ENCODE data around the gene APC2.

APC2 gene

DNA sequence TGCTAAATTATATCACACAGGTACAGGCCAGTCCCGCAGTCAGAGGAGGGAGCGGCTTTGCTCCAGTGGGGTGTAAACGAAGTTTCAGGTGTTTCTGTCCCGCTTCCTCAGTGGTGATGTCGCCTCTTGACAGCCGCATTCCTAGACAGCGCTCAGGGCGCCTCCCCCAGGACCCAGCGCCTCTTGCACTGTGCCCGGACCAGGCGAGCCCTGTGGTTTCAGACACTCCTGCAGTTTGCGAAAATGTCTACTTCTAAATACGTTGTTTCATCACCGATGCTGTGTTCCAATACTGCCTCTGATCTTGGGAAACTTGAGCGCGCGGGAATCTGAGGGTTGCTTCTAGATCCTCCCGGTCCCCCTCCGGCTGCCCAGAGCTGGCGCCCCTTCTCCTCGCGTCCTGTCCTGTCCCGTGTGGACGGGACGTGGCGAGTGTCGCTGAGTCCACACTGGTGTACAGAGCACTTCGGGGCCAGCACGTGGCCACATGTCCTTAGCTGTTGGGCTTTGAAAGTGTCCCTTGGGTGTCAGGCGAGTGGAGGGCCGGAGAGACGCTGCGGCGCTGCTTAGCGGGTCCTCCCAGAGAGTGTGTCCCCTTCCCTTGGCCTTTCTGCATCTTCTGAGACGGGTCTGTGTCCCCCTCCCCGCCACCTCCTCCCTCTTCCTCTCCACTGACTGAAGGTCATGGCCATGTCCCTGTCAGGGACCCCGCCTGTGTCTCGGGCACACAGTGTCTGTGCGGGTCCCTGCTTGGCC, 26.3 kb upstream of the APC2 start:
- no CpG with 5 or more reads among the region's 40 CpGs for WGBS (ENCODE audit: insufficient coverage, insufficient read length)
- Histone ChIP-seq H3K4me3 (ENCODE audit: low read length) (no peak overlapping the region), H3K9me3 (ENCODE audit: control insufficient read depth, insufficient read depth, low read length) (no peaks in the 10 kb centered on the region), H3K36me3 (ENCODE audit: control insufficient read depth, insufficient read depth, low read length) (peaks cover 61% of the 10 kb centered on the region), H3K4me1 (ENCODE audit: control insufficient read depth, insufficient read depth, low read length) (no peaks in the 10 kb centered on the region), H3K27me3 (ENCODE audit: control insufficient read depth, insufficient read depth, low read length) (no peaks in the 10 kb centered on the region), H3K27ac (ENCODE audit: low read length) (no peak overlapping the region)
- no peak for DNase-seq (ENCODE audit: low read depth, low spot score)

DNA sequence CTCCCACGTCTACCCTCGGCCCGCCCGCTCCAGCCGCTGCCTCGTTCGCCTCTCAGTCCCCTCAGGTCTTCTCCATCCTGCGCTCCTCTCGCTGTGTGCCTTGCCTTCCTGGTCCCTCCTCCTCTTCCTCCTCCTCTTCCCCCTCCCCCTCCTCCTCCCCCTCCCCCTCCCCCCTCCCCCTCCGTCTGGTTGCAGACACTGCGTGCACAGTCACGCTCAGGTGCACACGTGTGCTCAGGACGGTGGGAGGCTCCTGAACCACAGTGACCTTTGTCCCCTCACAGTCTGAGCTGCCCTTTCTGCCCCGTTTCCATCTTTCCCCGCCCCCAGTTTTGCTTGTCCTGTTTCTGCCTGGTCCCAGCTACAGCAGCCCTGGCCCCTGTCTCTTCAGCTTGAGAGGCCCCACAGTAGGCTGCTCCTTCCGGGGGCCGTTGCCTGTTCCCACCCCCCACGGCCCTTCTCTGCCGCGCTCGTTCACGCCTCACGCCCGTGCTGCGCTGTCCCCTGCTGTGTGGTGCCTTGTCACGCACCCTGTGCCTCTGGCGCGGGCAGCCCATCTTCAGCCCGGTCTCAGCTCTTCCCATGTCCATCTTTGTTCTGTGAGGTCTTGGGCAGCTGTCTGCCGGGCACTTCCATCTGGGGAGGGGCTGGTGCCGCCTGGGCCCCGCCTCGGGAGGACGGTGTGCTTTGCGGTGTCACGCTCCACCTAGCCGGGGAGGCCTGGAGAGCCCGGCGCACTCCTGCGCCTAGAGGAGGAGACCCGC, 25.5 kb upstream of the APC2 start:
- peaks cover 61% of the 10 kb centered on the region for H3K36me3 ChIP-seq (ENCODE audit: control insufficient read depth, insufficient read depth, low read length)
- no peak overlapping the region for H3K27ac ChIP-seq (ENCODE audit: low read length)
- no peak for DNase-seq (ENCODE audit: low read depth, low spot score)

DNA sequence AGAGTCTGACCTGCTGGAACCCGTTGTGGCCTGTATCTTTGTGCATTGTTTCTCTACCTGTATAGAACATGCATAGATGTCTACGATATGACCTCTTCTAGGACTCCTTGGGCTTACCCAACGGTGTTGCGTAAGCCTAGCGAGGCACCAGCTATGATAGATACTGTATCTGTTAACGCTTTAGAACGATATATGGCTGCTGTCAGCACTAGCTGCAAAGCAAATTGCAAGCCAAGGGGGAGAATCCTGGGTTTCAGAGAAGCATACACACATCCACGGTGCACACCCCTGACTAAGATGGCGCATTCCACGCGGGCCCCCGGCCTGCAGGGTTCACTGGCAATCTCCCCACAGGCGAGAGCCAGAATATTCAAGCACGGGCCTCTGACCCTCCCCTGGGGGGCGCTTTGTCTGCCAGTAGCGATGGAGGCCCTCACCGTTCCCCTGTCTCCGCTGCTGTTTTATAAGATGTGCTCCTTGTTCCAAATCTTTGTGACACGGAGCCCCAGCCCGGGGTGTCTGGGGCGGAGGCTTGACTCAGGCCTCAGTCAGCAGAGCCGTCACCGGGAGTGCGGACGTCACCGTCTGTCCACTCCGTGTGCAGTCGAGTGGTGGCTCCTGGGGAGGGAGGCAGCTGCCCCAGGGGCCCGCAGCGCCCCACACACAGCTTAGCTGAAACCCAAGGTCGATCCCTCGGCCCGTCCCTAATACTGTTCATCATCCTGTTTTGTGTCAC, 24.7 kb upstream of the APC2 start:
- Histone ChIP-seq H3K9me3 (ENCODE audit: control insufficient read depth, insufficient read depth, low read length) (no peaks in the 10 kb centered on the region), H3K4me3 (ENCODE audit: low read length) (no peak overlapping the region), H3K36me3 (ENCODE audit: control insufficient read depth, insufficient read depth, low read length) (peaks cover 65% of the 10 kb centered on the region), H3K27me3 (ENCODE audit: control insufficient read depth, insufficient read depth, low read length) (no peaks in the 10 kb centered on the region), H3K4me1 (ENCODE audit: control insufficient read depth, insufficient read depth, low read length) (no peaks in the 10 kb centered on the region), H3K27ac (ENCODE audit: low read length) (no peak overlapping the region)
- no CpG with 5 or more reads among the region's 33 CpGs for WGBS (ENCODE audit: insufficient coverage, insufficient read length)
- DNase-seq (ENCODE audit: low read depth, low spot score) = no peak

More for the DNA sequence above, 25.5 kb upstream of the APC2 start:
- no CpG with 5 or more reads among the region's 42 CpGs for WGBS (ENCODE audit: insufficient coverage, insufficient read length)
- Histone ChIP-seq H3K9me3 (ENCODE audit: control insufficient read depth, insufficient read depth, low read length) (no peaks in the 10 kb centered on the region), H3K27me3 (ENCODE audit: control insufficient read depth, insufficient read depth, low read length) (no peaks in the 10 kb centered on the region), H3K4me3 (ENCODE audit: low read length) (no peak overlapping the region), H3K4me1 (ENCODE audit: control insufficient read depth, insufficient read depth, low read length) (no peaks in the 10 kb centered on the region)

DNA sequence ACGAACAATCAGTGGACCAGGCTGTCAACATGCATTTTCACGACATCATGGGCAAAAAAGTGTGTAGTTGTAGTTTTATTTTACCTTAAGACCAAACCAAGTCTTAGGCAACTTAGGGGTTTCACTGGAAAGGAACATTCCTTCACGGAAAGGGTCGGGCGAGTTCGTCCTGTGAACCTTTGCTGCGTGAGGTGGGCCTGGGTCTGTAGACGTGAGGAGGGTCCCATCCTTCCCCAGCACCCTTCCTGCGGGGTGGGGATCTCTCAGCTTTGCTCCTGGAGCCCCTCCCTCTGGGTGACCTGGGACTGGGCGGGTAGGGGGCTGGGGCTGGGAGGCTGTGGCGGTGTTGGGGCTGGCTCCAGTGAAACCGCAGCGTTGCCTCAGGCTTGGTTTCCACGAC, 24.0 kb upstream of the APC2 start:
- Histone ChIP-seq H3K4me1 (ENCODE audit: control insufficient read depth, insufficient read depth, low read length) (no peaks in the 10 kb centered on the region), H3K27ac (ENCODE audit: low read length) (no peak overlapping the region), H3K4me3 (ENCODE audit: low read length) (no peak overlapping the region), H3K9me3 (ENCODE audit: control insufficient read depth, insufficient read depth, low read length) (no peaks in the 10 kb centered on the region), H3K27me3 (ENCODE audit: control insufficient read depth, insufficient read depth, low read length) (no peaks in the 10 kb centered on the region), H3K36me3 (ENCODE audit: control insufficient read depth, insufficient read depth, low read length) (peaks cover 61% of the 10 kb centered on the region)
- no CpG with 5 or more reads among the region's 14 CpGs for WGBS (ENCODE audit: insufficient coverage, insufficient read length)
- DNase-seq (ENCODE audit: low read depth, low spot score) = no peak

GRCh38 chr19:1426736-1427135, 23.2 kb upstream of the APC2 start:
- H3K4me3 ChIP-seq (ENCODE audit: low read length) = no peak overlapping the region
- H3K27me3 ChIP-seq (ENCODE audit: control insufficient read depth, insufficient read depth, low read length) = no peaks in the 10 kb centered on the region
- H3K27ac ChIP-seq (ENCODE audit: low read length) = no peak overlapping the region
- H3K4me1 ChIP-seq (ENCODE audit: control insufficient read depth, insufficient read depth, low read length) = no peaks in the 10 kb centered on the region
- no CpG with 5 or more reads among the region's 9 CpGs for whole genome bisulfite sequencing (ENCODE audit: insufficient coverage, insufficient read length)
- H3K9me3 ChIP-seq (ENCODE audit: control insufficient read depth, insufficient read depth, low read length) = no peaks in the 10 kb centered on the region
- no peak for DNase-seq (ENCODE audit: low read depth, low spot score)
- H3K36me3 ChIP-seq (ENCODE audit: control insufficient read depth, insufficient read depth, low read length) = peaks cover 55% of the 10 kb centered on the region

- no peak overlapping the region for H3K27ac ChIP-seq (ENCODE audit: low read length)
- no peaks in the 10 kb centered on the region for H3K9me3 ChIP-seq (ENCODE audit: control insufficient read depth, insufficient read depth, low read length)
- H3K36me3 ChIP-seq (ENCODE audit: control insufficient read depth, insufficient read depth, low read length) = peaks cover 55% of the 10 kb centered on the region
- DNase-seq (ENCODE audit: low read depth, low spot score) = no peak
- H3K4me1 ChIP-seq (ENCODE audit: control insufficient read depth, insufficient read depth, low read length) = no peaks in the 10 kb centered on the region
- H3K27me3 ChIP-seq (ENCODE audit: control insufficient read depth, insufficient read depth, low read length) = no peaks in the 10 kb centered on the region
- WGBS (ENCODE audit: insufficient coverage, insufficient read length) = no CpG with 5 or more reads among the region's 27 CpGs
- H3K4me3 ChIP-seq (ENCODE audit: low read length) = no peak overlapping the region
Observed at GRCh38 chr19:1427221-1427920, 22.6 kb upstream of the APC2 start.

- no peaks in the 10 kb centered on the region for H3K27me3 ChIP-seq (ENCODE audit: control insufficient read depth, insufficient read depth, low read length)
- WGBS (ENCODE audit: insufficient coverage, insufficient read length) = no CpG with 5 or more reads among the region's 41 CpGs
- H3K4me3 ChIP-seq (ENCODE audit: low read length) = no peak overlapping the region
- H3K27ac ChIP-seq (ENCODE audit: low read length) = no peak overlapping the region
- no peak for DNase-seq (ENCODE audit: low read depth, low spot score)
- no peaks in the 10 kb centered on the region for H3K4me1 ChIP-seq (ENCODE audit: control insufficient read depth, insufficient read depth, low read length)
- H3K36me3 ChIP-seq (ENCODE audit: control insufficient read depth, insufficient read depth, low read length) = peaks cover 55% of the 10 kb centered on the region
- no peaks in the 10 kb centered on the region for H3K9me3 ChIP-seq (ENCODE audit: control insufficient read depth, insufficient read depth, low read length)
Observed at GRCh38 chr19:1428738-1429391, 21.1 kb upstream of the APC2 start.

DNA sequence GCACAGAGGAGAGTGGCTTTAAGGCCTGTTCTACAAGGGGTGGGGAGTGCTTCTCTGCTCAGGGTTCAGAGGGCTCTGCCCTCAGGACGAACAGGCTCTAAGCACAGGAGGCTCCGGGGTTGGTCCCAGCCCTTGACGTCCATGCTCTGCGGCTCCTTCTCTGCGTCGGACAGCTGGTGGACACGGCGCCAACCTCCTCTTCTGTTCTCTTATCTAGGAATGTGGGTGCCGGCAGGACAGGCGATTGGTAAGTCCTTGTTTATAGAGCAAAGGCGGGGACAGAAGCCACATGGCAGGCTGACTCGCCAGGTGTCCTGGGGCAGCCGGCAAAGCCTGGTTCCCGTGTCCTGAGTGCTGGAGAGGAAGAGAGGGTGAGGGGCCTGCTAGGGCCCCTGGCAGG, 20.2 kb upstream of the APC2 start:
- WGBS (ENCODE audit: insufficient coverage, insufficient read length) = no CpG with 5 or more reads among the region's 14 CpGs
- Histone ChIP-seq H3K27me3 (ENCODE audit: control insufficient read depth, insufficient read depth, low read length) (no peaks in the 10 kb centered on the region), H3K36me3 (ENCODE audit: control insufficient read depth, insufficient read depth, low read length) (peaks cover 60% of the 10 kb centered on the region), H3K4me3 (ENCODE audit: low read length) (no peak overlapping the region), H3K27ac (ENCODE audit: low read length) (no peak overlapping the region), H3K9me3 (ENCODE audit: control insufficient read depth, insufficient read depth, low read length) (no peaks in the 10 kb centered on the region), H3K4me1 (ENCODE audit: control insufficient read depth, insufficient read depth, low read length) (no peaks in the 10 kb centered on the region)
- no peak for DNase-seq (ENCODE audit: low read depth, low spot score)

GRCh38 chr19:1430246-1430645, 19.7 kb upstream of the APC2 start:
- no peaks in the 10 kb centered on the region for H3K9me3 ChIP-seq (ENCODE audit: control insufficient read depth, insufficient read depth, low read length)
- no peak overlapping the region for H3K4me3 ChIP-seq (ENCODE audit: low read length)
- H3K27ac ChIP-seq (ENCODE audit: low read length) = no peak overlapping the region
- H3K27me3 ChIP-seq (ENCODE audit: control insufficient read depth, insufficient read depth, low read length) = no peaks in the 10 kb centered on the region
- H3K36me3 ChIP-seq (ENCODE audit: control insufficient read depth, insufficient read depth, low read length) = peaks cover 59% of the 10 kb centered on the region
- WGBS (ENCODE audit: insufficient coverage, insufficient read length) = no CpG with 5 or more reads among the region's 14 CpGs
- no peaks in the 10 kb centered on the region for H3K4me1 ChIP-seq (ENCODE audit: control insufficient read depth, insufficient read depth, low read length)
- no peak for DNase-seq (ENCODE audit: low read depth, low spot score)

Data from iPS DF 6.9 (cell line).